GM11168 (cell line): Measurements from ENCODE around the gene MTHFR.

Experiments
- in situ Hi-C: fragments of 300-500 bp; cut with MboI; formaldehyde crosslinking; loops from one replicate; pipeline ENCODE4 v1.12.0; 2022; ENCODE audit warnings: low sequenced_read_pairs; ENCODE audit not compliant: unreplicated experiment

The MTHFR gene

GRCh38 chr1:11800391-11800755 lies 5.4 kb downstream of the MTHFR start:
- in situ Hi-C loops = no loop called here

GRCh38 chr1:11799896-11800295 lies 5.9 kb downstream of the MTHFR start:
- in situ Hi-C loops = no loop called here

GRCh38 chr1:11799099-11799498 lies 6.7 kb downstream of the MTHFR start:
- in situ Hi-C loops = no loop called here

- in situ Hi-C loops = no loop called here
Observed at GRCh38 chr1:11797525-11798216, 8.1 kb downstream of the MTHFR start.

GRCh38 chr1:11796036-11796828 lies 9.5 kb downstream of the MTHFR start:
- in situ Hi-C loops = no loop called here

- in situ Hi-C loops = no loop called here
Observed at GRCh38 chr1:11795238-11795890, 10.4 kb downstream of the MTHFR start.

- in situ Hi-C loops = no loop called here
Observed at GRCh38 chr1:11794446-11795237, 11.1 kb downstream of the MTHFR start.

GRCh38 chr1:11793819-11794218 lies 11.9 kb downstream of the MTHFR start:
- in situ Hi-C loops = no loop called here

- in situ Hi-C loops = no loop called here
Observed at GRCh38 chr1:11792106-11792505, 13.7 kb downstream of the MTHFR start.

GRCh38 chr1:11790880-11791715 lies 14.7 kb downstream of the MTHFR start:
- in situ Hi-C loops = no loop called here

GRCh38 chr1:11790101-11790879 lies 15.5 kb downstream of the MTHFR start:
- in situ Hi-C loops = no loop called here

- in situ Hi-C loops = no loop called here
Observed at GRCh38 chr1:11789126-11790067, 16.4 kb downstream of the MTHFR start.

- in situ Hi-C loops = no loop called here
Observed at GRCh38 chr1:11788549-11789053, 17.2 kb downstream of the MTHFR start.

GRCh38 chr1:11787804-11788436 lies 17.8 kb downstream of the MTHFR start:
- in situ Hi-C loops = no loop called here

GRCh38 chr1:11787251-11787803 lies 18.4 kb downstream of the MTHFR start:
- in situ Hi-C loops = no loop called here

- in situ Hi-C loops = no loop called here
Observed at GRCh38 chr1:11786168-11786567, 19.6 kb downstream of the MTHFR start.
